Left ventricle myocardium inferior (tissue), 1 donor: ENCODE data around the gene UNC5A. TPM values are rescaled to one million over a fixed set of nuclear protein-coding genes. Genes with fewer than 3 reads are reported as not detected.

Source experiments
- DNase-seq: peaks from one replicate; pipeline ENCODE4 v3.0.0-alpha.2; 2020
- H3K27ac ChIP-seq: fragments of 200-600 bp; replicated peaks from 2 replicates; pipeline ENCODE4 v1.8.0; 2021
- H3K27me3 ChIP-seq: fragments of 200-600 bp; 2 replicates; pipeline ENCODE4 v1.8.0; 2021; ENCODE audit warnings: low read depth
- H3K36me3 ChIP-seq: fragments of 200-600 bp; 2 replicates; pipeline ENCODE4 v1.8.0; 2021
- H3K4me1 ChIP-seq: fragments of 200-600 bp; 2 replicates; pipeline ENCODE4 v1.8.0; 2021
- H3K4me3 ChIP-seq: fragments of 200-600 bp; 2 replicates; pipeline ENCODE4 v1.8.0; 2021; ENCODE audit warnings: mild to moderate bottlenecking, moderate library complexity
- H3K9me3 ChIP-seq: fragments of 200-600 bp; replicated peaks from 2 replicates; pipeline ENCODE4 v1.8.0; 2021
- intact Hi-C: fragments of 100-400 bp; cut with micrococcal nuclease; formaldehyde crosslinking; loops from one replicate; pipeline ENCODE4 v1.11.0; 2022
- total RNA-seq: library from RNA; stranded (reverse); fragmentation: NEBNext Ultra II Directional; extraction: Animal tissue kit (Norgen Biotek cat#: 25700); gene quantifications from one replicate; pipeline ENCODE4 v1.2.1, GENCODE V29; 2021
- TF ChIP-seq, protein P1 (sequence below): fragments of 200-600 bp; IDR thresholded peaks from 2 replicates; pipeline ENCODE4 v1.8.0; 2021; ENCODE audit warnings: antibody characterized with exemption, mild to moderate bottlenecking, borderline replicate concordance
- donor health status: DM: no; HTN: yes; CAD: no; lungs with severe emphysema.

The UNC5A gene
- total RNA-seq, 1 donor from 2014 or later, result not detected

DNA sequence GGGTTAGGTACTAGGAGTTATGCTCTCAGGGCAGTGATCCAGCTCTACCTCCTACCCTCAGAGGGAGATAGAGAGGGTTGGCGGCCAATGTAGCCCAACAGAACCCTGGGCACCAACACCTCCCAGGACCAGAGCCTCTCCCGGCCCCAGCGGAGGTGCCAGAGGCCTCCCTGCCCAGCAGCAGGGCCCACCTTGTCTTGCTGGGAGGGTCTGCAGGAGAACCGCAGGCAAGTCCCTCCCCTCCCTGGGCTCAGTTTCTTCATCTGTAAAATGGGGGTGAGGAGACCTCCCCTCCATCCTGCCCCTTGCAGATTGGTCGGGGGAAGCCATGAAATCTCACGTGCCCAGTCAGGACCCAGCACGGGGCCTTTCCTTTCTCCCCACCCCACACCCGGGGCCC lies 54.4 kb downstream of the UNC5A start:
- Histone ChIP-seq H3K9me3 (no peaks in the 10 kb centered on the region), H3K4me1 (no peaks in the 10 kb centered on the region), H3K27ac (no peak overlapping the region), H3K4me3 (no peak overlapping the region), H3K36me3 (no peaks in the 10 kb centered on the region), H3K27me3 (peaks cover 97% of the 10 kb centered on the region)
- no peak for DNase-seq
- TF ChIP-seq, protein P1, sequence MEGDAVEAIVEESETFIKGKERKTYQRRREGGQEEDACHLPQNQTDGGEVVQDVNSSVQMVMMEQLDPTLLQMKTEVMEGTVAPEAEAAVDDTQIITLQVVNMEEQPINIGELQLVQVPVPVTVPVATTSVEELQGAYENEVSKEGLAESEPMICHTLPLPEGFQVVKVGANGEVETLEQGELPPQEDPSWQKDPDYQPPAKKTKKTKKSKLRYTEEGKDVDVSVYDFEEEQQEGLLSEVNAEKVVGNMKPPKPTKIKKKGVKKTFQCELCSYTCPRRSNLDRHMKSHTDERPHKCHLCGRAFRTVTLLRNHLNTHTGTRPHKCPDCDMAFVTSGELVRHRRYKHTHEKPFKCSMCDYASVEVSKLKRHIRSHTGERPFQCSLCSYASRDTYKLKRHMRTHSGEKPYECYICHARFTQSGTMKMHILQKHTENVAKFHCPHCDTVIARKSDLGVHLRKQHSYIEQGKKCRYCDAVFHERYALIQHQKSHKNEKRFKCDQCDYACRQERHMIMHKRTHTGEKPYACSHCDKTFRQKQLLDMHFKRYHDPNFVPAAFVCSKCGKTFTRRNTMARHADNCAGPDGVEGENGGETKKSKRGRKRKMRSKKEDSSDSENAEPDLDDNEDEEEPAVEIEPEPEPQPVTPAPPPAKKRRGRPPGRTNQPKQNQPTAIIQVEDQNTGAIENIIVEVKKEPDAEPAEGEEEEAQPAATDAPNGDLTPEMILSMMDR, result no peak
- intact Hi-C loops, result no loop called here

DNA sequence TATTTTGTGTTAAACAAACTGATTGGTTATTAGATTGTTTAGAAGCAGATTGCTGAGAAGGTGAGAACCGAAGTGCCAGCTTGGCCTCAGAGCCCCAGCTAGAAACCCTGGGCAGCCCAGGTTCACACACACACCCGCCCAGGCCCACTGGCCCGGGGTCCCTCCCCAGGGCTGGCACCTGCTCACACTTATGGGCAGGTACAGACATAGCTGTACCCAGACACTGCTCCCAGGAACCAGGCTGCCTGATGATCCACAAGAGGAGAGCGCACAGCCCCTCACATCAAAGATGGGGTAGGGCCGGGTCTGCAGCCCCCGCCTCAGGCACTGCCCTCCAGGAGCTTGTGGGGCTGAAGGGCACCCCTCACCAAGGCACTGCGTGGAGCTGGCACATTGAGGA lies 55.6 kb downstream of the UNC5A start:
- Histone ChIP-seq H3K36me3 (no peaks in the 10 kb centered on the region), H3K9me3 (no peaks in the 10 kb centered on the region), H3K27ac (no peak overlapping the region), H3K27me3 (peaks cover 94% of the 10 kb centered on the region), H3K4me3 (no peak overlapping the region), H3K4me1 (no peaks in the 10 kb centered on the region)
- intact Hi-C loops, result no loop called here
- TF ChIP-seq, protein P1, result no peak
- DNase-seq, result no peak

DNA sequence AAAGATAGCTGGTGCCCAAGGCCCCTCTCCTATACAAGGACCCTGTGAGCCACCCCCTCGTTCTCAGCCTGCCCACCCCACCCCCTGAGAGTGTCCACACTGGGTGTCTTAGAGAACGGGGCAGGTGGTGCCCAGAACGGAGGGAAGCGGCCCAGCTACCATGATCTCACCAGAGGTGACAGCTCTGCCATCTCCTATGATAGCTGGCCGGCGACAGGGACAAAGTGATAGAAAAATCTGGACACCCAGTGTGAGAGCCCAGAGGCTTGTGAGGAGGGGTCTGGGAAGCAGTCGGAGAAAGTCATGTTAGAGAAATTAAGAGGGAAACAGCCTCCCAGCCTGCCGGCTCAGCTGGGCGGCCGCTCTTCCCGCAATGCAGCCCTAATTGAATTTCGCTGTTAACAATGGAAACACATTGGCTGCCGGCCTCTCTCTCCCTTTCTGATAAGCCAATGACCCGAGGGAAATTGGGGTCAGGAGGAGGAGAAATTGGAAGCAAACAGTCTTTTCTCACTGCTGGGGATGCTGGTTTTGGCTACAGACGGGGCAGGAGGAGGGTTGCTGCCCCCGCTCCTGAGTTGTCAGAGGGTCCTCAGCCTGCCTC lies 56.5 kb downstream of the UNC5A start:
- Histone ChIP-seq H3K27me3 (peaks cover 85% of the 10 kb centered on the region), H3K4me1 (no peaks in the 10 kb centered on the region), H3K36me3 (no peaks in the 10 kb centered on the region), H3K4me3 (no peak overlapping the region), H3K27ac (no peak overlapping the region), H3K9me3 (no peaks in the 10 kb centered on the region)
- DNase-seq, result no peak
- TF ChIP-seq, protein P1, result no peak
- intact Hi-C loops, result no loop called here

DNA sequence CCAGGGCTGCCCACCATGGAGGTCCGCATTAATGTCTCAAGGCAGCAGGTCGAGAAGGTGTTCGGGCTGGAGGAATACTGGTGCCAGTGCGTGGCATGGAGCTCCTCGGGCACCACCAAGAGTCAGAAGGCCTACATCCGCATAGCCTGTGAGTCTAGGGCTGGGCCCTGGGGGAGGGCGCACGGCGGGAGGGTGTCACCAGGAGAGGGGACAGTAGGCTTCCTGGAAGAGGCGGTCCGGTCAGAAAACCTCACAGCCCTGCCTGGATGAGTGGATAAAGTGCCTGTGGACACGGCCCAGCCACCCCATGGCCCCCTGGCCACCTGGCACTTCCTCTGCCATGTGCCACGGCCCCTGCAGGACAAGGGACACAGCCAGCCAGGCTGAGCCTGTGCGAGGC lies 57.8 kb downstream of the UNC5A start:
- Histone ChIP-seq H3K4me1 (no peaks in the 10 kb centered on the region), H3K36me3 (no peaks in the 10 kb centered on the region), H3K4me3 (no peak overlapping the region), H3K9me3 (no peaks in the 10 kb centered on the region), H3K27ac (no peak overlapping the region), H3K27me3 (peaks cover 73% of the 10 kb centered on the region)
- no peak for DNase-seq
- TF ChIP-seq, protein P1, result no peak
- intact Hi-C loops, result no loop called here

DNA sequence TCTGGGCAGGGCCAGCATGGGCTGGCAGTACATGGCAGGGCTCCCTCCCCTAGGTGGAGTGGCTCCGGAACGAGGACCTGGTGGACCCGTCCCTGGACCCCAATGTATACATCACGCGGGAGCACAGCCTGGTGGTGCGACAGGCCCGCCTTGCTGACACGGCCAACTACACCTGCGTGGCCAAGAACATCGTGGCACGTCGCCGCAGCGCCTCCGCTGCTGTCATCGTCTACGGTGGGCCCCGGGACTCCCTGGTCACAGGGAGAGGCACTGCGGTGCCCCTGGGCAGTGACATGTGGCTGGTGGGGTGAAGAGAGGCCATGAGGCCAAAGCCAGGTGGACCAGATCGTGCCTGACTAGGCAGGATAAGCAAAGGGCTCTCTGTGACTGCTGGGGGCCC lies 58.4 kb downstream of the UNC5A start:
- DNase-seq, result no peak
- intact Hi-C loops, result no loop called here
- Histone ChIP-seq H3K4me1 (no peaks in the 10 kb centered on the region), H3K27me3 (peaks cover 76% of the 10 kb centered on the region), H3K36me3 (no peaks in the 10 kb centered on the region), H3K9me3 (no peaks in the 10 kb centered on the region), H3K27ac (no peak overlapping the region), H3K4me3 (no peak overlapping the region)
- TF ChIP-seq, protein P1, result no peak
